HG02884 (cell line): Measurements from ENCODE around the gene FHIT.

Experiments used
- ATAC-seq: cut with Tn5 transposase; IDR thresholded peaks from one replicate; pipeline ENCODE4 v1.9.1; 2021; ENCODE audit warnings: mild to moderate bottlenecking, moderate library complexity; ENCODE audit not compliant: unreplicated experiment

The FHIT gene

GRCh38 chr3:59877263-59878037 is 1373.8 kb downstream of the FHIT start:
- ATAC-seq, result no peak

GRCh38 chr3:59876533-59877062 is 1374.7 kb downstream of the FHIT start:
- ATAC-seq, result no peak

- ATAC-seq, result no peak
Observed at GRCh38 chr3:59873576-59874230, 1377.5 kb downstream of the FHIT start.

GRCh38 chr3:59872128-59872527 is 1379.1 kb downstream of the FHIT start:
- ATAC-seq, result no peak

GRCh38 chr3:59867185-59868002 is 1383.9 kb downstream of the FHIT start:
- ATAC-seq, result no peak

GRCh38 chr3:59866076-59866475 is 1385.2 kb downstream of the FHIT start:
- ATAC-seq, result no peak

GRCh38 chr3:59865351-59865750 is 1385.9 kb downstream of the FHIT start:
- ATAC-seq, result no peak

- no peak for ATAC-seq
Observed at GRCh38 chr3:59862686-59863085, 1388.6 kb downstream of the FHIT start.

- peak; percentile 97 for ATAC-seq
Observed at GRCh38 chr3:59857589-59858346, 1393.5 kb downstream of the FHIT start.

GRCh38 chr3:59856934-59857460 is 1394.3 kb downstream of the FHIT start:
- ATAC-seq, result no peak

GRCh38 chr3:59854061-59854709 is 1397.1 kb downstream of the FHIT start:
- no peak for ATAC-seq

GRCh38 chr3:59850417-59850816 is 1400.8 kb downstream of the FHIT start:
- no peak for ATAC-seq

GRCh38 chr3:59845386-59845785 is 1405.9 kb downstream of the FHIT start:
- ATAC-seq, result no peak

- no peak for ATAC-seq
Observed at GRCh38 chr3:59843821-59844220, 1407.4 kb downstream of the FHIT start.

- ATAC-seq, result peak; percentile 97
Observed at GRCh38 chr3:59839810-59840515, 1411.3 kb downstream of the FHIT start.

GRCh38 chr3:59839283-59839682 is 1412.0 kb downstream of the FHIT start:
- no peak for ATAC-seq

- ATAC-seq, result no peak
Observed at GRCh38 chr3:59836531-59836930, 1414.7 kb downstream of the FHIT start.

GRCh38 chr3:59832702-59833101 is 1418.5 kb downstream of the FHIT start:
- ATAC-seq, result no peak

- ATAC-seq, result no peak
Observed at GRCh38 chr3:59832241-59832640, 1419.0 kb downstream of the FHIT start.
